Measurements from ENCODE around the gene PBRM1.

- TF ChIP-seq MAX (IDR thresholded peaks at IDR 0.05) = no peak
- no peak for TF ChIP-seq CTCF (IDR thresholded peaks at IDR 0.05; ENCODE audit: control extremely low read depth in 1 of 3, insufficient read depth in 1 of 3, low read depth in 1 of 3, low read length in 3 of 3)
- no peak for TF ChIP-seq USF2 (IDR thresholded peaks at IDR 0.05; ENCODE audit: low read length)
- no peak for TF ChIP-seq ZNF274 (IDR thresholded peaks at IDR 0.05; ENCODE audit: borderline replicate concordance, extremely low read depth, low read length)
- no peak for TF ChIP-seq TCF12 (IDR thresholded peaks at IDR 0.05; ENCODE audit: low read depth, low read length)
- no peak for TF ChIP-seq CEBPB (IDR thresholded peaks at IDR 0.05; ENCODE audit: low read depth, low read length)
Observed at GRCh38 chr3:52684184-52684583, 1.5 kb downstream of the PBRM1 start.

Measured in H1 (cell line).